Epithelial cell of prostate (primary cell): Measurements from ENCODE around the gene SPINK1.
"Not testable (repeated sequence)": the region's sequence is repeated elsewhere in the genome, so short reads cannot be mapped to it uniquely, and the experiment has no call there.

Experiments used
- DNase-seq: peaks from one replicate; pipeline ENCODE4 v3.0.0-alpha.2; 2011; ENCODE audit warnings: low read depth, low spot score
- H3K27ac ChIP-seq: fragments of 450-650 bp; 2 replicates; pipeline ENCODE4 v1.5.1; 2017; ENCODE audit warnings: mild to moderate bottlenecking

SPINK1 gene, protein sequence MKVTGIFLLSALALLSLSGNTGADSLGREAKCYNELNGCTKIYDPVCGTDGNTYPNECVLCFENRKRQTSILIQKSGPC

DNA sequence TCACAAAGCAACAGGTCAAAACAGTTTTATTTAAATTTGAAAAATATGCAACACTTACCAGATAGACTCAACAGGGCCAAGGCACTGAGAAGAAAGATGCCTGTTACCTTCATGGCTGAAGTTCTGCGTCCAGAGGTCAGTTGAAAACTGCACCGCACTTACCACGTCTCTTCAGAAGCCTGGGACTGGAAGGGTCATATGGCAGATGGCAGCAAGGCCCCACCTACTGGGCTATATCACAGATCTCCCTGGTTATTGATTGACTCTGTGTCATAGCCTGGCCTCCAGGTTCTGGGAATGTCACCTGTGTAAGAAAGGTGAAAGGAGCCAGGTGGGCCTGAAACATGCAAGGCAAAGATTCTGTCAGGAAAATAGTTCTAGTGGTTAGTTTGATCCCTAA is at the start of gene SPINK1:
Gene SPINK1 (minus strand): TSS at position 207 of the 400 bp plus-strand sequence. CDS start 94 bp downstream, at position 113.
- no peak within 1 kb of the TSS for H3K27ac ChIP-seq
- no peak for DNase-seq

DNA sequence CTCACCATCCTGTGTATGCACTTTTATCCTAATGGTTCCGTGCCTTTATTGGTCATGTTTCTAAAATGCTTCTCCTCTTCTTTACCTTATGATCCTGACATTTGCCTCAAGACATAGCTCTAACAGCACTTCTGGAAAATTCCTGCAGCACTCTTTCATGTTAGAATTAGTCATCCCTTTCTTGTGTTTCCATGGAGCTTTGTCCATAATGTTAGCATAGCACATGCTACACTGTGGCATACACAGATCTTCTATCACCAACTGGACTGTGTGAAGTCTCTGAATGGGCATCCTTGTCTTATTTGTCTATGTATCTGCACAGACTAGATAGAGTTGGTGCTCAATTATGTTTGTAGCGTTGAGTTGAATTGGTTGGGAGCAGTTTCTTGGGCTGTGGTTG is 49.0 kb upstream of the SPINK1 start:
- DNase-seq = no peak
- no peak overlapping the region for H3K27ac ChIP-seq

GRCh38 chr5:147879784-147880183 is 48.3 kb upstream of the SPINK1 start:
- H3K27ac ChIP-seq = no peak overlapping the region
- no peak for DNase-seq

- no peak within 1 kb of the TSS for H3K27ac ChIP-seq
- no peak for DNase-seq
These were observed 46.7 kb upstream of the SPINK1 start, which contains the start of gene SCGB3A2 for GRCh38 chr5:147878066-147878759. TSS of gene SCGB3A2 (plus strand) at chr5:147878711. CDS start at chr5:147878804, 93 bp downstream.

- no peak overlapping the region for H3K27ac ChIP-seq
- DNase-seq = no peak
These were observed 45.2 kb upstream of the SPINK1 start for GRCh38 chr5:147876626-147877025.

DNA sequence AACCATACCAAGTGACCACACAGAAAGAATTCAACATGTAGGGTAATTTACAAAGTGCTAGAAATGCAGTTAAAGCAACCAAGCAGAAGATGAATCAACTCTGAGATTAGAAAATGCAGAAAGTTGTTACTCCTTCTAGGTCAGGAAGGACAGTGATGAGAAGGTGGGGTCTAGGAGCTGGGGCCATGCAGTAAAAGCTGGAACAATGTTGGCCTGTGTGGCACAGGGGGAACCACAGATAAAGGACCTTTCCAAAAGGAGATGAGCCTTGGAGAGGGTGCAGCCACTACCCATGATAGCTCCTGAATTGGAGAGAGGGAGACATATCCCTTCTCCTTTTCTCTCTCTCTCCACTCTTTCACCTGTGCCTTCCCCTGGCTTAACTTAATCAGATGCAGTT is 44.7 kb upstream of the SPINK1 start:
- DNase-seq = no peak
- H3K27ac ChIP-seq = no peak overlapping the region

DNA sequence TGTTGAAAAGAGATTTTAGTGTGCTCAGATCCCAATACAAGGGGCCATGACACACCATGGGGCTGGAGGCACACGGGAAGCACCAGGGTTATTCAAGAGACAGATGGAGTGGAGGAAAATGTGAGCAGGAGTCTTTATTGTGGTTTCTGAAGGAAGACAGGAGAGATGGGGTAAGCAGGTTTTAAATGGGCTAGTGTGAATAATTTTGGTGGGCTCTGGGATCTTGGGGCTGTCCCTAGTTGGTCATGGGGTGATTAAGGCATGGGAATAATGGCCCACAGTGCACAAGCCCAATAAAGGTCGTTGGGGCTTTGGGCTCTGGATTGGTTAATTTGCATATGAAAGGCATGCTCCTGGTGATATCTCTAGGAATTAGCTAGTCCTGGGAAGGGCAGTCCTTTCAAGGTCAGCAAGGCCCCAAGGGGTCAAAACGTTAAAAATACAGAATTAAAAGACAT is 43.5 kb upstream of the SPINK1 start:
- DNase-seq = no peak
- no peak overlapping the region for H3K27ac ChIP-seq

GRCh38 chr5:147874118-147874875 is 42.8 kb upstream of the SPINK1 start:
- not testable (repeated sequence) for DNase-seq, H3K27ac ChIP-seq

DNA sequence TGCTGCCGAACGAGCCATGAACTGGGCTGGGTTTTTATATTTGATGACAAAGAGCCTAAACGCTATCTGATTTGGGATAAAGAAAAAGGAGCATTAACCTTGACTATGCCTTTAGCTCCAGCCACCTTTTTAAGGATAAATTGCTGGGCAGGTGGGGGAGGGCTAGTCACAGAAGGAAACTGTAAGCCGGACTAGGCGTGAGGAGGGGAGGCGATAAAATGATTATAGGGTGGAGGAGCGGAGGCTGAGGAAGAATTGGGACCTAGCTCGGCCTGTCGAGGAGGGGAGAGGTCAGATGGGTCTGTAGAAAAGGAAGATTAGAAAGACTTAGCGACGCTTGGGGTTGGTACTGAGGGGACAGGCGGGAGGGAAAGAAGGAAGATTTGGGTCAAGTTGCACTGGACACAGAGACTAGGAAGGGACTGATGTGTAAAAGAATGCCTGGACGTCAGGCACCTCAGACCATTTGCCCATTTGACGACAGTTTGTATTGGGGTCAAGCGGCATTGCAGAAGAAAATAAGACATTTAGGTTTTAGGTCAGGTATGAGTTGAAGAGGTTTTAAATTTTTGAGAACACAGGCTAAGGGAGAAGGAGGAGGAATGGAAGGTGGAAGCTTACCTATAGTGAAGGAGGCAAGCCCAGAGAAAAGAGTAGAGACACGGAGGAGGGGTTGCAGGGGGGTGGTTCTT is 41.4 kb upstream of the SPINK1 start:
- not testable (repeated sequence) for DNase-seq, H3K27ac ChIP-seq

DNA sequence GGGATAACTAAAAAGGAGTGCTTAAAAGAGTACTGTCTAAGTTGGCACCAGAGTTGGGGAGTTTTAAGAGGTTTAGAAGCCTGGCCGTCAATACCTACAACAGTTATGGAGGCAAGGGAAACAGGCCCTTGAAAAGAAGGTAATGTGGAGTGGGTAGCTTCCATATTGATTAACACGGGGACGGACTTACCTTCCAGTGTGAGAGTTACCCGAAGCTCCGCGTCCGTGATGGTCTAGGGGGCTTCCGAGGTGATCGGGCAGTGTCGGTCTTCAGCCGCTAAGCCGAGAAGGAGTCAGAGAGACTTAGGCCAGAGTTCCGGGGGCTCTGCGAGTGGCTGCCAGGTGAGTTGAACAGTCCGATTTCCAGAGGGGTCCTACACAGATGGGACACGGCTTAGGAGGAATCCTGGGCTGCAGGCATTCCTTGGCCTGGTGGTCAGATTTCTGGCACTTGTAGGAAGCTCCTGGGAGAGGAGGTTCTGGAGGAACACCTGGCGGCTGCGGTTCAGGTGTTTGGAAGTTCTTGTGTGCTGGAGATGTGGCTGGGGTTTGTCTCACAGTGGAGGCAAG is 40.6 kb upstream of the SPINK1 start:
- not testable (repeated sequence) for H3K27ac ChIP-seq, DNase-seq

- not testable (repeated sequence) for H3K27ac ChIP-seq, DNase-seq
These were observed 38.4 kb upstream of the SPINK1 start for GRCh38 chr5:147869892-147870291.

DNA sequence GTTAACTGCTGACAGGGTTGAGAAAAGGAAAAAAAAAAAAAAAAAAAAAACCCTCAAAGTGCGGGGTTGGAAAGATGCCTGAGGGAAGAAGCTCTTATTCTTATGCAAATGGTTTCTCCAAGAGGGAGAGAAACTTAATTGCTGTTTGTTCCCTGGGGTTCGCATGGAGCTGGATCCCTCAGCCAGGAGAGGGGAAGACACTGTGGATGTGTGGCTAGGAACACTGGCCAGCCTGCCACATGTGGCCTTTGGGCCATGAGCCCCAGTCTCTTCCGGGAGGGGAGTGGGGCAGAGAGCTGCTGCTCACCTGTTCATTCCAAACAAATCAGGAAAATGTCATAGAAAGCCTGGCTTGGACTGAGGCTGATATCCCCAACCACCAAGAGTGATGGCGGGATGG is 37.6 kb upstream of the SPINK1 start:
- no peak overlapping the region for H3K27ac ChIP-seq
- no peak for DNase-seq

DNA sequence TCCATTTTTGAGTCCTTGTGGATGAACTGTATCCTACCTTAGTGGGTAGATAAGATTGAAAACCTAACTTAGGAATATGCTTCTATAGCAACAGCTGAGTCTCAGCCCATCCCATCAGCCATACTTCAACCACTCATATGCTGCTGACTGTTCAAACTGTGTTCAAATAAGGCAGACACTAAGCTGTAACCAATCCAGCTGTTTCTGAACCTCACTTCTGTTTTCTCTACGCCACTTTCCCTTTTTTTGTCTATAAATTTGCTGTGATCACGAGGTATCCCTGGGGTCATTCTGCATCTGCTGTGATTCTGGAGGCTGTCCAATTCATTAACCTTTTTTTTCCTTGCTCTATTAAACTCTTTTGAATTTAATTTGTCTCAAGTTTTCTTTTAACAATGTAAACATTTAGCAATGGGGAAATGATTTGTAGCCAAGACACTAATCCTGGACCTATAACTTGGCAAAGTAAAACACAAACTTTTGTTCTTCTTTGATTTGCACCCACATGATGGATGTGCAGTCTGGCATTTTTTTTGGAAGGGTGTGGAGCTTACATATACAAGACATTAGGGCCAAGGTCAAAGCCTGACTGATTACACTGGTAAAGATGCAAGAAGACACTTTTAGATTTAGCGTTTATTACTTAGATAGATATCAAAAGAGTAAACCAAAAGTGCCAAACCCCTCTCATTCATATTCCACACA is 32.1 kb upstream of the SPINK1 start:
- H3K27ac ChIP-seq = no peak overlapping the region
- DNase-seq = no peak

DNA sequence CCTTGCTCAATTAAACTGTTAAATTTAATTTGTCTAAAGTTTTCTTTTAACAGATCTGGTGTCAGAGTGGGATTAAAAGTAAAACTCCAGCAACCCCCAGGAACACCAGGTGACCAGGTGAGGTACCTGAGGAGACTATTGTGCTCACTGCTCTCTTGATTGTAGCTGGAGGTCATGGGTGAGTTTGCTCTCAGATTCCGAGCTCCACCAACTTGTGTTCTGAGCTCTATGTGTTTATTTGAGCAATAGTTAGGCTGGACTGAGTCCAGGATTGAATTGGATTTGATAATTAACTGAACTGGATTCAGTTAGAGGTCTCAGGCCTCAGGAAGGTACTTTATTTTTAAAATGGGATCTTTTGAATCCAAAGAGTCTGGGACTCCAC is 29.2 kb upstream of the SPINK1 start:
- DNase-seq = no peak
- H3K27ac ChIP-seq = no peak overlapping the region

GRCh38 chr5:147859962-147860640 is 28.6 kb upstream of the SPINK1 start:
- DNase-seq = no peak
- no peak overlapping the region for H3K27ac ChIP-seq

DNA sequence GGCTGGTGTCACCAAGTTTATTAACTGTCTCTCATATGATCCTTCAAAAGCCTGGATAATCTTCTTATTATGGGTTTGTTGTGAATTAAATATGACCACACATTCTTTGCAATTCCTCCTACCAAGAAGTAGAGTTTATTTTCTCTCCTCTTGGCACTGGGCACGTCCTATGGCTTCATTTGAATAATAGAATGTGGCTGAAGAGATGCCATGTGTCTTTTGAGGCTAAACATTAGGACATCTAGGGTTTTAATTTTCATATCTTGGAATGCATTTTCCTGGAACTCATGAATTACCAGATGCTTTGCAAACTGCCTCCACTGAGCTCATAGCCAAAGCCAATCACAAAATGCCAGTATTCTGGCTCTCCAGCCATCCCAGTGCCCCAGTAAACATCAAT is 27.1 kb upstream of the SPINK1 start:
- DNase-seq = no peak
- H3K27ac ChIP-seq = no peak overlapping the region

- DNase-seq = no peak
- H3K27ac ChIP-seq = no peak overlapping the region
These were observed 26.0 kb upstream of the SPINK1 start for GRCh38 chr5:147857302-147858129.

DNA sequence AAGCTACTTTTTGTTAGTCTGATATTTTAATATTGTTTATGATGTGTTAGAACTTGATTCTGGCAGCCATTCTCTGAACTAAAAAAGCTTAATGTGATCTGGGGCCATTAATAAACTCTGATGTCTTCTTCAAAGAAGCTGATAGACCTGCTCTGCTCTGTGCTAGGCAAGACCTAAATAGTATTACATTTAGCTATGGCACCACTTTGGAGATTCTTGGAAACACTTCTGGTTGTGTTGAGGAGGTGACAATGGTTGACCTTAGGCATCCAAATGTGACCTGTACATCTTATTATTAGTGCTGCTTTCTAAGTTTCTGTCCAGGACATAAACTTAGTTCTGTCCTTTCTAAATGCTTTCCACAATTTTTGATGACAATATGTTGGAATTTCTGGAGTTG is 25.3 kb upstream of the SPINK1 start:
- H3K27ac ChIP-seq = no peak overlapping the region
- DNase-seq = no peak

GRCh38 chr5:147855774-147856069 is 24.3 kb upstream of the SPINK1 start:
- DNase-seq = no peak
- no peak overlapping the region for H3K27ac ChIP-seq
